K562 (cell line): ENCODE data around the gene SLC6A9. TPM values are rescaled to one million over a fixed set of nuclear protein-coding genes. Genes with fewer than 3 reads are reported as not detected.

Experiments used
- EGR1 ChIP-seq: fragments of 450-650 bp; conservative IDR thresholded peaks from 2 replicates; pipeline ENCODE4 v1.6.1; 2017; ENCODE audit warnings: mild to moderate bottlenecking
- JUN ChIP-seq, 2 experiments: sonication (generic) in 1 of 2; formaldehyde crosslinking in 1 of 2; IDR thresholded peaks; 2 replicates each; pipeline versions ENCODE4 v1.6.1 to v1.8.0; 2012 to 2022; ENCODE audit warnings: borderline replicate concordance in 2 of 2, mild to moderate bottlenecking in 2 of 2, improper control_type of control experiment in 1 of 2, low read depth in 1 of 2, low read length in 1 of 2, missing genetic modification reagents in 1 of 2
- JUND ChIP-seq, 2 experiments: IDR thresholded peaks; 2 replicates in 1 of 2; 3 replicates in 1 of 2; pipeline ENCODE4 v1.6.1; 2011; ENCODE audit warnings: borderline replicate concordance in 2 of 2, low read depth in 2 of 2, low read length in 2 of 2, improper control_type of control experiment in 1 of 2, missing biosample characterization in 1 of 2, missing genetic modification characterization in 1 of 2, missing genetic modification reagents in 1 of 2
- LCOR ChIP-seq: sonication (generic); formaldehyde crosslinking; IDR thresholded peaks from 2 replicates; pipeline ENCODE4 v1.8.0; 2022; ENCODE audit warnings: mild to moderate bottlenecking, missing genetic modification reagents
- MCM7 ChIP-seq, 2 experiments: fragments of 450-650 bp; IDR thresholded peaks; 2 replicates each; pipeline ENCODE4 v1.6.1; 2016 to 2018
- RCOR1 ChIP-seq, 2 experiments: IDR thresholded peaks; 2 replicates each; pipeline ENCODE4 v1.6.1; 2012; ENCODE audit warnings: low read depth in 2 of 2, low read length in 2 of 2, borderline replicate concordance in 1 of 2, improper control_type of control experiment in 1 of 2
- XRCC5 ChIP-seq: fragments of 200-400 bp; formaldehyde crosslinking; IDR thresholded peaks from 2 replicates; pipeline ENCODE4 v1.6.1; 2017; ENCODE audit warnings: low read depth, mild to moderate bottlenecking, low read length
- polyA plus RNA-seq, 8 experiments: library from polyadenylated mRNA; depleted of rRNA in 4 of 8; stranded (reverse) in 5 of 8; unstranded in 3 of 8; fragments of >200 nt; fragmentation: Nextera tagmentation in 2 of 8; fragmentation: Illumina TruSeq in 1 of 8; extraction: Ambion mirVana in 2 of 8; extraction: Trizol in 1 of 8; gene quantifications; 2 replicates each; pipeline versions ENCODE4 v1.2.1 to v1.2.3, GENCODE V29; 2011 to 2014; ENCODE audit warnings: inconsistent platforms in 1 of 8, missing spikeins in 1 of 8
- total RNA-seq, 7 experiments: library from RNA; depleted of rRNA in 6 of 7; stranded (reverse); fragments of >200 nt in 6 of 7; fragmentation: Illumina TruSeq in 2 of 7; extraction: Trizol in 2 of 7; gene quantifications; 2 replicates each; pipeline versions ENCODE4 v1.2.1 to v1.2.3, GENCODE V29; 2011 to 2021; ENCODE audit warnings: low replicate concordance in 1 of 7
- TF ChIP-seq, protein P1 (sequence below): fragments of 250-450 bp; sonication (Bioruptor Pico); IDR thresholded peaks from 2 replicates; pipeline ENCODE4 v1.5.0; 2021
- TF ChIP-seq, protein P2 (sequence below), 2 experiments: IDR thresholded peaks; 2 replicates each; pipeline ENCODE4 v1.6.1; 2011; ENCODE audit warnings: borderline replicate concordance in 1 of 2, control low read depth in 1 of 2, low read depth in 1 of 2, low read length in 1 of 2, mild to moderate bottlenecking in 1 of 2, mixed read lengths in 1 of 2, moderate library complexity in 1 of 2; ENCODE audit not compliant: insufficient read depth in 1 of 2, insufficient read length in 1 of 2, poor library complexity in 1 of 2, severe bottlenecking in 1 of 2; ENCODE audit errors: extremely low read depth in 1 of 2
- TF ChIP-seq, protein P3 (sequence below): fragments of 200-800 bp; sonication (Bioruptor generic); IDR thresholded peaks from 2 replicates; pipeline ENCODE4 v1.6.1; 2017; ENCODE audit warnings: missing genetic modification characterization, missing compliant biosample characterization

SLC6A9 gene
- total and polyA plus RNA-seq, 9 of the 15 experiments (the other 6 are each of a cell fraction or from before 2014, with no cell fraction given) = 0.17 to 18.7 (median 2.9) TPM

DNA sequence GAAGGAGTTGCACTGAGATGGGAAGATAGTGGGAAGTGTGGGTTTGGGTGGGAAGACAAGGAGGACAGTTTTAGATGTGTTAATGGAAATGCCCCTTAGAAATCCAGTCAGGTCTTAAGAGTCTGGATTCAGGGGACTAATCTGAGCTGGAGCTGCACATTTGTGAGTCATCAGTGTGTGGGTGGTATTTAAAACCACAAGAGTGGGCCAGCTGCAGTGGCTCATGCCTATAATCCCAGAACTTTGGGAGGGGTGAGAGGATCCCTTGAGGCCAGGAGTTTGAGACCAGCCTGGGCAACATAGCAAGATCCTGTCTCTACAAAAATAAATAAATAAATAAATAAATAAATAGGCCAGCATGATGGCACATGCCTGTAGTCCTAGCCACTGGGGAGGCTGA lies 40.9 kb upstream of the SLC6A9 start (continued):
- TF ChIP-seq XRCC5 = no peak
- TF ChIP-seq RCOR1 (IDR thresholded peaks at IDR 0.05; ENCODE audit: borderline replicate concordance in 1 of 2, low read depth in 2 of 2, low read length in 2 of 2) = 0 out of 4 replicates have a peak, but pooled peaks of 1 of the 2 experiments have one; percentile 12
- TF ChIP-seq, protein P1, sequence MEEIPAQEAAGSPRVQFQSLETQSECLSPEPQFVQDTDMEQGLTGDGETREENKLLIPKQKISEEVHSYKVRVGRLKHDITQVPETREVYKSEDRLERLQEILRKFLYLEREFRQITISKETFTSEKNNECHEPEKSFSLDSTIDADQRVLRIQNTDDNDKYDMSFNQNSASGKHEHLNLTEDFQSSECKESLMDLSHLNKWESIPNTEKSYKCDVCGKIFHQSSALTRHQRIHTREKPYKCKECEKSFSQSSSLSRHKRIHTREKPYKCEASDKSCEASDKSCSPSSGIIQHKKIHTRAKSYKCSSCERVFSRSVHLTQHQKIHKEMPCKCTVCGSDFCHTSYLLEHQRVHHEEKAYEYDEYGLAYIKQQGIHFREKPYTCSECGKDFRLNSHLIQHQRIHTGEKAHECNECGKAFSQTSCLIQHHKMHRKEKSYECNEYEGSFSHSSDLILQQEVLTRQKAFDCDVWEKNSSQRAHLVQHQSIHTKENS (CRISPR knock-in tag) = no peak
- TF ChIP-seq EGR1 = peak; percentile 96
- TF ChIP-seq JUND (IDR thresholded peaks at IDR 0.05; ENCODE audit: borderline replicate concordance, low read depth, low read length) = peak; percentile 88
- TF ChIP-seq JUND (tag; IDR thresholded peaks at IDR 0.05; ENCODE audit: borderline replicate concordance, low read depth, low read length) = peak; percentile 18; the same call in 1 of the 3 replicates
- peak; percentile 52; the same call in 1 of the 2 replicates for TF ChIP-seq JUN (IDR thresholded peaks at IDR 0.05; ENCODE audit: borderline replicate concordance, low read depth, low read length)
- TF ChIP-seq JUN (CRISPR knock-in tag; IDR thresholded peaks at IDR 0.05; ENCODE audit: borderline replicate concordance) = no peak
- TF ChIP-seq, protein P2, sequence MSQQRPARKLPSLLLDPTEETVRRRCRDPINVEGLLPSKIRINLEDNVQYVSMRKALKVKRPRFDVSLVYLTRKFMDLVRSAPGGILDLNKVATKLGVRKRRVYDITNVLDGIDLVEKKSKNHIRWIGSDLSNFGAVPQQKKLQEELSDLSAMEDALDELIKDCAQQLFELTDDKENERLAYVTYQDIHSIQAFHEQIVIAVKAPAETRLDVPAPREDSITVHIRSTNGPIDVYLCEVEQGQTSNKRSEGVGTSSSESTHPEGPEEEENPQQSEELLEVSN (IDR thresholded peaks at IDR 0.05; ENCODE audit: borderline replicate concordance in 1 of 2, extremely low read depth in 1 of 2, insufficient read depth in 1 of 2, insufficient read length in 1 of 2, low read depth in 1 of 2, low read length in 1 of 2, poor library complexity in 1 of 2, severe bottlenecking in 1 of 2) = peak in 1 of 2 experiments; percentile 29
- TF ChIP-seq MCM7 (IDR thresholded peaks at IDR 0.05) = no peak
- 0 out of 2 replicates have a peak, but pooled peaks have one; percentile 12 for TF ChIP-seq LCOR
- TF ChIP-seq, protein P3, sequence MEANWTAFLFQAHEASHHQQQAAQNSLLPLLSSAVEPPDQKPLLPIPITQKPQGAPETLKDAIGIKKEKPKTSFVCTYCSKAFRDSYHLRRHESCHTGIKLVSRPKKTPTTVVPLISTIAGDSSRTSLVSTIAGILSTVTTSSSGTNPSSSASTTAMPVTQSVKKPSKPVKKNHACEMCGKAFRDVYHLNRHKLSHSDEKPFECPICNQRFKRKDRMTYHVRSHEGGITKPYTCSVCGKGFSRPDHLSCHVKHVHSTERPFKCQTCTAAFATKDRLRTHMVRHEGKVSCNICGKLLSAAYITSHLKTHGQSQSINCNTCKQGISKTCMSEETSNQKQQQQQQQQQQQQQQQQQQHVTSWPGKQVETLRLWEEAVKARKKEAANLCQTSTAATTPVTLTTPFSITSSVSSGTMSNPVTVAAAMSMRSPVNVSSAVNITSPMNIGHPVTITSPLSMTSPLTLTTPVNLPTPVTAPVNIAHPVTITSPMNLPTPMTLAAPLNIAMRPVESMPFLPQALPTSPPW (CRISPR knock-in tag) = 0 out of 2 replicates have a peak, but pooled peaks have one; percentile 18
